Measurements from ENCODE around the gene TTLL5.

- TF ChIP-seq MXI1 (IDR thresholded peaks at IDR 0.05; ENCODE audit: low read depth, low read length) (no peak), CBX3 (IDR thresholded peaks at IDR 0.05; ENCODE audit: borderline replicate concordance in 1 of 2, low read length in 2 of 2) (no peak), ZNF24 (IDR thresholded peaks at IDR 0.05) (no peak), CHD2 (IDR thresholded peaks at IDR 0.05; ENCODE audit: low read depth, low read length) (no peak), CTCF (IDR thresholded peaks at IDR 0.05 in 2 of 3, conservative IDR thresholded peaks at IDR 0.05 in 1 of 3; ENCODE audit: insufficient read depth in 2 of 3, low read depth in 1 of 3, low read length in 3 of 3) (no peak)
Observed at GRCh38 chr14:75769047-75769685, 108.1 kb downstream of the TTLL5 start.
